ACC112 (cell line): ENCODE results near the gene ERCC3.
A peak's percentile ranks its signal among the peaks of the same experiment; 100 is the strongest.
"Not testable (repeated sequence)": the region's sequence is repeated elsewhere in the genome, so short reads cannot be mapped to it uniquely, and the experiment has no call there.

ENCODE experiments used
- H2AFZ ChIP-seq: fragments of 200-600 bp; sonication (generic); one replicate; pipeline ENCODE4 v1.6.0; 2017; ENCODE audit warnings: antibody characterized with exemption, low read length; ENCODE audit not compliant: unreplicated experiment
- H3K27ac ChIP-seq: fragments of 200-600 bp; sonication (generic); 2 replicates; pipeline ENCODE4 v1.5.1; 2014; ENCODE audit warnings: low read depth, mild to moderate bottlenecking, antibody characterized with exemption, low read length, moderate library complexity
- H3K27me3 ChIP-seq: fragments of 200-600 bp; sonication (generic); 2 replicates; pipeline ENCODE4 v1.6.1; 2014; ENCODE audit warnings: mild to moderate bottlenecking, antibody characterized with exemption, low read length, moderate library complexity, mixed read lengths; ENCODE audit not compliant: insufficient read depth
- H3K36me3 ChIP-seq: fragments of 200-600 bp; sonication (generic); 2 replicates; pipeline ENCODE4 v1.6.1; 2016; ENCODE audit warnings: mild to moderate bottlenecking, antibody characterized with exemption, low read length, moderate library complexity, mixed read lengths; ENCODE audit not compliant: insufficient read depth
- H3K4me1 ChIP-seq: fragments of 200-600 bp; sonication (generic); one replicate; pipeline ENCODE4 v1.6.1; 2016; ENCODE audit warnings: low read length, mixed read lengths; ENCODE audit not compliant: insufficient read depth, unreplicated experiment, control insufficient read depth
- H3K4me3 ChIP-seq: fragments of 200-600 bp; sonication (generic); 2 replicates; pipeline ENCODE4 v1.5.1; 2014; ENCODE audit warnings: mild to moderate bottlenecking, low read depth, low read length
- H3K79me2 ChIP-seq: fragments of 200-600 bp; sonication (generic); one replicate; pipeline ENCODE4 v1.6.0; 2016; ENCODE audit warnings: low read length; ENCODE audit not compliant: control insufficient read depth, unreplicated experiment, insufficient read depth

Gene ERCC3

GRCh38 chr2:127255146-127255545, 38.8 kb downstream of the ERCC3 start:
- Histone ChIP-seq H3K4me1 (peaks cover 6% of the 10 kb centered on the region), H3K79me2 (no peaks in the 10 kb centered on the region), H2AFZ (no peak overlapping the region), H3K4me3 (no peak overlapping the region), H3K27me3 (no peaks in the 10 kb centered on the region), H3K36me3 (peaks cover under 1% of the 10 kb centered on the region; the same call in 1 of the 2 replicates), H3K27ac (no peak overlapping the region)

GRCh38 chr2:127254386-127254981, 39.5 kb downstream of the ERCC3 start:
- H3K27me3 ChIP-seq, result no peaks in the 10 kb centered on the region
- H2AFZ ChIP-seq, result no peak overlapping the region
- H3K4me3 ChIP-seq, result no peak overlapping the region
- H3K27ac ChIP-seq, result no peak overlapping the region
- H3K4me1 ChIP-seq, result peaks cover 6% of the 10 kb centered on the region
- no peaks in the 10 kb centered on the region for H3K36me3 ChIP-seq
- no peaks in the 10 kb centered on the region for H3K79me2 ChIP-seq

- not testable (repeated sequence) for H3K36me3 ChIP-seq, H3K79me2 ChIP-seq, H3K4me3 ChIP-seq, H2AFZ ChIP-seq, H3K27me3 ChIP-seq, H3K27ac ChIP-seq, H3K4me1 ChIP-seq
Observed at GRCh38 chr2:127241184-127241583, 52.8 kb downstream of the ERCC3 start.

GRCh38 chr2:127239395-127239794, 54.5 kb downstream of the ERCC3 start:
- Histone ChIP-seq H3K4me1 (no peaks in the 10 kb centered on the region), H3K36me3 (no peaks in the 10 kb centered on the region), H3K4me3 (no peak overlapping the region), H3K27me3 (no peaks in the 10 kb centered on the region), H3K79me2 (no peaks in the 10 kb centered on the region), H3K27ac (no peak overlapping the region), H2AFZ (no peak overlapping the region)

GRCh38 chr2:127237768-127238167, 56.2 kb downstream of the ERCC3 start:
- not testable (repeated sequence) for H3K36me3 ChIP-seq, H3K79me2 ChIP-seq, H3K27me3 ChIP-seq, H3K4me1 ChIP-seq, H3K27ac ChIP-seq, H3K4me3 ChIP-seq, H2AFZ ChIP-seq

GRCh38 chr2:127235082-127235702, 58.8 kb downstream of the ERCC3 start:
- no peaks in the 10 kb centered on the region for H3K79me2 ChIP-seq
- no peaks in the 10 kb centered on the region for H3K36me3 ChIP-seq
- no peaks in the 10 kb centered on the region for H3K27me3 ChIP-seq
- no peak overlapping the region for H3K27ac ChIP-seq
- H3K4me3 ChIP-seq, result no peak overlapping the region
- no peak overlapping the region for H2AFZ ChIP-seq
- no peaks in the 10 kb centered on the region for H3K4me1 ChIP-seq

- Histone ChIP-seq H3K4me1 (no peaks in the 10 kb centered on the region), H2AFZ (no peak overlapping the region)
Observed at GRCh38 chr2:127233710-127234109, 60.2 kb downstream of the ERCC3 start.

GRCh38 chr2:127231130-127231865, 62.6 kb downstream of the ERCC3 start:
- Histone ChIP-seq H3K79me2 (no peaks in the 10 kb centered on the region), H2AFZ (no peak overlapping the region), H3K36me3 (no peaks in the 10 kb centered on the region), H3K27ac (no peak overlapping the region), H3K27me3 (no peaks in the 10 kb centered on the region), H3K4me3 (no peak overlapping the region), H3K4me1 (peaks cover 3% of the 10 kb centered on the region)

More at GRCh38 chr2:127233710-127234109, 60.2 kb downstream of the ERCC3 start:
- H3K36me3 ChIP-seq, result no peaks in the 10 kb centered on the region
- no peaks in the 10 kb centered on the region for H3K79me2 ChIP-seq
- no peak overlapping the region for H3K27ac ChIP-seq
- no peak overlapping the region for H3K4me3 ChIP-seq
- no peaks in the 10 kb centered on the region for H3K27me3 ChIP-seq

GRCh38 chr2:127229555-127229954, 64.4 kb downstream of the ERCC3 start:
- Histone ChIP-seq H3K4me3 (no peak overlapping the region), H2AFZ (no peak overlapping the region), H3K27me3 (no peaks in the 10 kb centered on the region), H3K4me1 (peaks cover 15% of the 10 kb centered on the region), H3K79me2 (no peaks in the 10 kb centered on the region), H3K27ac (no peak overlapping the region), H3K36me3 (no peaks in the 10 kb centered on the region)

- Histone ChIP-seq H3K27me3 (no peaks in the 10 kb centered on the region), H3K27ac (no peak overlapping the region), H3K4me3 (no peak overlapping the region), H3K36me3 (no peaks in the 10 kb centered on the region), H3K4me1 (peaks cover 15% of the 10 kb centered on the region), H2AFZ (no peak overlapping the region), H3K79me2 (no peaks in the 10 kb centered on the region)
Observed at GRCh38 chr2:127228102-127228501, 65.8 kb downstream of the ERCC3 start.

GRCh38 chr2:127227264-127227660, 66.7 kb downstream of the ERCC3 start:
- H3K27ac ChIP-seq, result peak overlapping the region; percentile 47; the same call in 1 of the 2 replicates
- H3K4me3 ChIP-seq, H3K27me3 ChIP-seq, H3K36me3 ChIP-seq, H2AFZ ChIP-seq, H3K79me2 ChIP-seq: not testable (repeated sequence)
- H3K4me1 ChIP-seq, result peaks cover 15% of the 10 kb centered on the region
